ENCODE data around the gene PIGP. TPM values are rescaled to one million over a fixed set of nuclear protein-coding genes. Genes with fewer than 3 reads are reported as not detected.
"Not testable (repeated sequence)": the region's sequence is repeated elsewhere in the genome, so short reads cannot be mapped to it uniquely, and the experiment has no call there.

The PIGP gene
- total and polyA plus RNA-seq, 10 of the 15 experiments (the other 5 are each of a cell fraction or from before 2014, with no cell fraction given) = 17.0 to 65.0 (median 29.5) TPM

GRCh38 chr21:37055271-37055855 is 17.5 kb downstream of the PIGP start (continued):
- TF ChIP-seq JUNB (IDR thresholded peaks at IDR 0.05) (no peak), ZSCAN29 (IDR thresholded peaks at IDR 0.05) (no peak), MTA3 (IDR thresholded peaks at IDR 0.05; ENCODE audit: borderline replicate concordance, low read length) (no peak)

- RAD21 ChIA-PET (ENCODE audit: unreplicated experiment); ATAC-seq; BruUV-seq (replicated peaks); H3K4me3 ChIP-seq; FAIRE-seq; H3K27ac ChIP-seq (ENCODE audit: control insufficient read depth, insufficient read depth); H3K9ac ChIP-seq (ENCODE audit: control insufficient read depth, insufficient read depth, low read length); H4K20me1 ChIP-seq (ENCODE audit: control insufficient read depth, insufficient read depth); DNase-seq (ENCODE audit: low read depth, low spot score); H3K4me1 ChIP-seq (ENCODE audit: control insufficient read depth, insufficient read depth, low read length); intact Hi-C loops (cut with micrococcal nuclease; ENCODE audit: unreplicated experiment); POLR2A ChIA-PET; H2AFZ ChIP-seq (ENCODE audit: control insufficient read depth, low read depth, low read length); H3K27me3 ChIP-seq (replicated peaks in 1 of 2; ENCODE audit: control insufficient read depth in 2 of 2, insufficient read depth in 2 of 2, low read length in 1 of 2); SMC1A ChIA-PET (ENCODE audit: uncharacterized antibody, unreplicated experiment); H3K4me2 ChIP-seq (ENCODE audit: control insufficient read depth, insufficient read depth); H3K79me2 ChIP-seq (ENCODE audit: control insufficient read depth, insufficient read depth, low read length); H3K36me3 ChIP-seq (ENCODE audit: control insufficient read depth in 2 of 2, insufficient read depth in 2 of 2, low read length in 1 of 2); H3K9me3 ChIP-seq (replicated peaks; ENCODE audit: control insufficient read depth, insufficient read depth, low read length); in situ Hi-C loops (cut with MboI): not testable (repeated sequence)
- WGBS (ENCODE audit: insufficient coverage, insufficient replicate concordance, low lambda C conversion rate, missing lambda C conversion rate) = 65% methylated on average over 3 of the region's 3 CpGs
- CTCF ChIA-PET = interaction anchor here (1.0 kb wide), 1 partner anchor 419 kb away, joined by 3 read pairs; no protein-coding TSS in a partner anchor
These were observed 23.1 kb downstream of the PIGP start for GRCh38 chr21:37049741-37050140.

- Histone ChIP-seq H3K4me3 (no peak overlapping the region), H3K4me2 (ENCODE audit: control insufficient read depth, insufficient read depth) (no peak overlapping the region), H3K9ac (ENCODE audit: control insufficient read depth, insufficient read depth, low read length) (no peak overlapping the region), H4K20me1 (ENCODE audit: control insufficient read depth, insufficient read depth) (no peaks in the 10 kb centered on the region), H3K79me2 (ENCODE audit: control insufficient read depth, insufficient read depth, low read length) (no peaks in the 10 kb centered on the region), H2AFZ (ENCODE audit: control insufficient read depth, low read depth, low read length) (no peak overlapping the region), H3K9me3 (replicated peaks; ENCODE audit: control insufficient read depth, insufficient read depth, low read length) (no peaks in the 10 kb centered on the region), H3K27me3 (replicated peaks in 1 of 2; ENCODE audit: control insufficient read depth in 2 of 2, insufficient read depth in 2 of 2, low read length in 1 of 2) (no peaks in the 10 kb centered on the region; a peak in 1 of 4 replicates), H3K27ac (ENCODE audit: control insufficient read depth, insufficient read depth) (no peak overlapping the region), H3K36me3 (ENCODE audit: control insufficient read depth in 2 of 2, insufficient read depth in 2 of 2, low read length in 1 of 2) (no peaks in the 10 kb centered on the region), H3K4me1 (ENCODE audit: control insufficient read depth, insufficient read depth, low read length) (0 out of 2 replicates have a peak, but pooled peaks cover 3% of the 10 kb centered on the region)
- TF ChIP-seq CHD1 (IDR thresholded peaks at IDR 0.05; ENCODE audit: low read depth, low read length) = no peak
- TF ChIP-seq DPF2 (IDR thresholded peaks at IDR 0.05) = no peak
- WGBS (ENCODE audit: insufficient coverage, insufficient replicate concordance, low lambda C conversion rate, missing lambda C conversion rate) = 61% methylated on average over 4 of the region's 4 CpGs
- DNase-seq (ENCODE audit: low read depth, low spot score) = no peak
- CTCF ChIA-PET = no interaction called here
- intact Hi-C loops (cut with micrococcal nuclease; ENCODE audit: unreplicated experiment) (no loop called here), in situ Hi-C loops (cut with MboI) (no loop called here)
- POLR2A ChIA-PET = no interaction called here
- BruUV-seq (replicated peaks) = no TSS peak
- no peak for ATAC-seq
- RAD21 ChIA-PET (ENCODE audit: unreplicated experiment) = no interaction called here
- SMC1A ChIA-PET (ENCODE audit: uncharacterized antibody, unreplicated experiment) = interaction anchor here (1.6 kb wide), 1 partner anchor 31 kb away, joined by 4 read pairs; no protein-coding TSS in a partner anchor
- no peak for FAIRE-seq
These were observed 25.8 kb downstream of the PIGP start for GRCh38 chr21:37047079-37047478.
